GM21619 (cell line): Measurements from ENCODE around the gene NRF1.
"Not testable (repeated sequence)": the region's sequence is repeated elsewhere in the genome, so short reads cannot be mapped to it uniquely, and the experiment has no call there.

Experiments used
- ATAC-seq: cut with Tn5 transposase; IDR thresholded peaks from one replicate; pipeline ENCODE4 v1.9.1; 2021; ENCODE audit not compliant: unreplicated experiment

The NRF1 gene

GRCh38 chr7:129611246-129612111, at the start of gene NRF1:
NRF1 (plus strand) TSS chr7:129611720; CDS start chr7:129657352, 45,632 bp downstream.
- peak; percentile 69 for ATAC-seq

- ATAC-seq: not testable (repeated sequence)
These were observed 45.2 kb upstream of the NRF1 start for GRCh38 chr7:129566323-129566722.

- no peak for ATAC-seq
These were observed 44.1 kb upstream of the NRF1 start for GRCh38 chr7:129567377-129567776.

GRCh38 chr7:129568240-129568639, 43.3 kb upstream of the NRF1 start:
- ATAC-seq: no peak

- no peak for ATAC-seq
These were observed 42.2 kb upstream of the NRF1 start for GRCh38 chr7:129569326-129569725.

- ATAC-seq: no peak
These were observed 41.7 kb upstream of the NRF1 start for GRCh38 chr7:129569811-129570215.

- no peak for ATAC-seq
These were observed 40.3 kb upstream of the NRF1 start for GRCh38 chr7:129571201-129571600.

GRCh38 chr7:129572205-129572604, 39.3 kb upstream of the NRF1 start:
- no peak for ATAC-seq

GRCh38 chr7:129574487-129574886, 37.0 kb upstream of the NRF1 start:
- ATAC-seq: no peak

- no peak for ATAC-seq
These were observed 35.8 kb upstream of the NRF1 start for GRCh38 chr7:129575699-129576098.

- ATAC-seq: no peak
These were observed 35.4 kb upstream of the NRF1 start for GRCh38 chr7:129576138-129576537.

GRCh38 chr7:129578829-129579228, 32.7 kb upstream of the NRF1 start:
- ATAC-seq: no peak

- ATAC-seq: not testable (repeated sequence)
These were observed 25.3 kb upstream of the NRF1 start for GRCh38 chr7:129586179-129586578.

GRCh38 chr7:129588268-129588667, 23.3 kb upstream of the NRF1 start:
- no peak for ATAC-seq

GRCh38 chr7:129591868-129592267, 19.7 kb upstream of the NRF1 start:
- no peak for ATAC-seq

GRCh38 chr7:129596386-129596785, 15.1 kb upstream of the NRF1 start:
- not testable (repeated sequence) for ATAC-seq

GRCh38 chr7:129597672-129598071, 13.8 kb upstream of the NRF1 start:
- no peak for ATAC-seq

- no peak for ATAC-seq
These were observed 12.3 kb upstream of the NRF1 start for GRCh38 chr7:129599174-129599573.

- not testable (repeated sequence) for ATAC-seq
These were observed 7.9 kb upstream of the NRF1 start for GRCh38 chr7:129603594-129603993.

GRCh38 chr7:129604021-129604420, 7.5 kb upstream of the NRF1 start:
- ATAC-seq: not testable (repeated sequence)

GRCh38 chr7:129604713-129605437, 6.6 kb upstream of the NRF1 start:
- no peak for ATAC-seq

GRCh38 chr7:129605960-129606614, 5.4 kb upstream of the NRF1 start:
- no peak for ATAC-seq
